Natural killer cell treated with Interleukin-12 subunit alpha and Interleukin-12 subunit beta and Interleukin-15 and Interleukin-18, amount 100 ng/mL, for 72 hours (primary cell): Measurements from ENCODE around the gene CDC42SE2. TPM values are rescaled to one million over a fixed set of nuclear protein-coding genes. Genes with fewer than 3 reads are reported as not detected.

Experiments used
- ATAC-seq, 2 donors: fragments of 150-1000 bp; cut with Tn5 transposase in 1 of 2; sonication (Bioruptor Pico), chemical (Tn5 transposase) in 1 of 2; 2 replicates each; pipeline ENCODE4 v1.10.0; 2021
- DNase-seq: peaks from one replicate; pipeline ENCODE4 v3.0.0; 2022; ENCODE audit warnings: low spot score
- H3K27ac Mint-ChIP-seq, 2 donors: 1 replicate in 1 of 2; 2 replicates in 1 of 2; pipeline ENCODE4 v1.8.0; 2022; ENCODE audit warnings: mixed read lengths in 2 of 2, mild to moderate bottlenecking in 1 of 2, moderate library complexity in 1 of 2
- H3K27me3 Mint-ChIP-seq, 2 donors: 1 replicate in 1 of 2; 2 replicates in 1 of 2; pipeline ENCODE4 v1.8.0; 2022; ENCODE audit warnings: mixed read lengths in 2 of 2
- H3K36me3 Mint-ChIP-seq: one replicate; pipeline ENCODE4 v1.8.0; 2022; ENCODE audit warnings: mixed read lengths
- H3K4me1 Mint-ChIP-seq, 2 donors: 1 replicate in 1 of 2; 2 replicates in 1 of 2; pipeline ENCODE4 v1.8.0; 2022; ENCODE audit warnings: low read depth in 2 of 2, mixed read lengths in 2 of 2, mild to moderate bottlenecking in 1 of 2
- H3K4me3 Mint-ChIP-seq: one replicate; pipeline ENCODE4 v1.8.0; 2022; ENCODE audit warnings: mixed read lengths
- H3K9me3 Mint-ChIP-seq: 2 replicates; pipeline ENCODE4 v1.8.0; 2022; ENCODE audit warnings: mixed read lengths
- total RNA-seq, 2 donors: library from RNA; stranded (reverse); gene quantifications; one replicate each; pipeline ENCODE4 v1.2.3, GENCODE V29; 2022

CDC42SE2 gene
- total RNA-seq, 2 donors from 2014 or later, result 78.2 to 120 TPM

DNA sequence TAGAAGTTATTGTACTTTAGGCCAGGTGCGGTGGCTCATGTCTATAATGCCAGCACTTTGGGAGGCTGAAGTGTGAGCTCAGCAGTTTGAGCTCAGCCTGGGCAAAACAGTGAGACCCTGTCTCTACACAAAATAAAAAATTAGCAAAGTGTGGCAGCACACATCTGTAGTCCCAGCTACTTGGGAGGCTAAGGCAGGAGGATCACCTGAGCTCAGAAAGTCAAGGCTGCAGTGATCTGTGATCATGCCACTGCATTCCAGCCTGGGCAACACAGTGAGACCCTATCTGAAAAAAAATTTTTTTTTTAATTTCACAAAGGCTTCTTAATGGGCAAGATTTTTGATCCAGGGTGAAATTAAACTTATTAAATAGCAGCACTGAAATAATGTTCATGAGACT, 92.8 kb downstream of the CDC42SE2 start:
- peaks cover 37 to 53% of the 10 kb centered on the region in 2 donors for H3K4me1 Mint-ChIP-seq
- peak overlapping the region; percentile 83 for H3K4me3 Mint-ChIP-seq
- no peaks in the 10 kb centered on the region for H3K27me3 Mint-ChIP-seq
- H3K27ac Mint-ChIP-seq, result peak overlapping the region; percentile 88 to 89
- no peak for ATAC-seq
- H3K9me3 Mint-ChIP-seq, result no peaks in the 10 kb centered on the region
- no peak for DNase-seq
- no peaks in the 10 kb centered on the region for H3K36me3 Mint-ChIP-seq

DNA sequence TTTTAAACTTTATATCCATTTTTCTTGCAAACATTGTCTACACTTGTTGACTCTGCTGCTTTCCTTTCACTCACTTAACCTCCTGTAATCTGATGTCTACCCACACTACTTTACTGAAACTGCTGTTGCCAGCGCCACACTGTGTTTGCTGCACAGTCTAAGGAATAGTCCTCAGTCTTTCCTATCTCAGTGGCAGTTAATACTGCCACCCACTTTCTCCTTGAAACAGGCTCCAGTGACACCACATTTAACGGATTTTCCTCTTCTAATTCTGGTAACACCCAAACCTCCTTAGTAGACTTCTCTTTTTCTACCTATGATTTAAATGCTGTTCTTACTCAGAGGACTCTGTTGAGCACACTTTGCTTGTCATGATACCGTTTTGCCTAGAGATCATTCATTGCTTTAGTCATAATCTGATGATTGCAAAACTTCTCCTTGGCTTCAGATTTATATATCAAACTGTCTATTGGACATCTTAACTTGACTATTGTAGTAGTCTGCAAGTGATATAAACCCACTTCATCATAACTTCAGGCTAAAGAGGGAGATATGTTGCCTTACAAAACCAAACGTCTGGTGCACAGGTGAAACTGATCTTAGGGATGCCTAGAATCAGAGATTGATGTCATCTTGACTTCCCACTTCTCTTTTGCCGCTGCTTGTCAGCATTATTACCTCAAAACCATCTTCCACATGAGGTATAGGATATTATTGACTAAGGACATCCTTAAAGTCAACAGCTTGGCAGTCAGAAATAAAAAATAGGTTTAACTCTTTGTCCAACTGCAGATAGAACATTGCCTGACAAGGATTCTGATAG, 94.1 kb downstream of the CDC42SE2 start:
- H3K27me3 Mint-ChIP-seq, result no peaks in the 10 kb centered on the region
- peak overlapping the region; percentile 88 to 89 for H3K27ac Mint-ChIP-seq
- peak overlapping the region; percentile 83 for H3K4me3 Mint-ChIP-seq
- ATAC-seq (peak; percentile 79 to 88), DNase-seq (no peak)
- peaks cover 5% of the 10 kb centered on the region for H3K36me3 Mint-ChIP-seq
- peaks cover 42 to 56% of the 10 kb centered on the region in 2 donors for H3K4me1 Mint-ChIP-seq
- H3K9me3 Mint-ChIP-seq, result no peaks in the 10 kb centered on the region

DNA sequence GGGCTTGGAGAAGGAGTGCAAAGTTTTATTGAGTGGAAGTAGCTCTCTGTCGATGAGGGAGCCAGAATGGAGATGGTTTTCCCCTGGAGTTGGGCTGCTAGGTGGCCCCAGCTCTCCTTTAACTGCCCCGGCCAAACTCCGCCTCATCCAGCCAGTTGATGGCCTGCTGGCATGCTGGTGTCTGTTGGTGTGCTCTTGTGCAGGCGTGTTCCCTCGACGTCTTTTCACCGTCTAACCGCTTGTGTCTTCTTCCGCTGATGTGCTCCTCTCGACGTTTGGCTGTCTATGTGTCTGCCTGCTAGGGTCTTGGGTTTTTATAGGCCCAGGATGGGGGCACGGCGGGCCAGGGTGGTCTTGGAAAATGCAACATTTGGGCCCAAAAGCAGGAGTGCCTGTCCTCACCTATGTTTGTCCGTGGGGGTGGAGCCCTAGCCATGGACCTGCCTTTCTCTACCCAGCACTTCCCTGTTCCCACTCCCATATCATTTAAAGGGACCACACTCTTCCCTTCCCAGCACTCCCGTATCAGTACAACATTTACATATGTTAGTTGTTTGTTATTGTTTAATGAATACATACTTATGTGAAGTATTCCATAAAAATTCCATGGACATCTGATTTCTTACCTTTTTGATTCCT, 97.9 kb downstream of the CDC42SE2 start:
- peak overlapping the region; percentile 51 to 53 for H3K27ac Mint-ChIP-seq
- ATAC-seq, result no peak
- peaks cover 54 to 66% of the 10 kb centered on the region in 2 donors for H3K4me1 Mint-ChIP-seq
- no peaks in the 10 kb centered on the region for H3K9me3 Mint-ChIP-seq
- DNase-seq, result no peak
- H3K4me3 Mint-ChIP-seq, result no peak overlapping the region
- H3K36me3 Mint-ChIP-seq, result peaks cover 18% of the 10 kb centered on the region
- H3K27me3 Mint-ChIP-seq, result no peaks in the 10 kb centered on the region

DNA sequence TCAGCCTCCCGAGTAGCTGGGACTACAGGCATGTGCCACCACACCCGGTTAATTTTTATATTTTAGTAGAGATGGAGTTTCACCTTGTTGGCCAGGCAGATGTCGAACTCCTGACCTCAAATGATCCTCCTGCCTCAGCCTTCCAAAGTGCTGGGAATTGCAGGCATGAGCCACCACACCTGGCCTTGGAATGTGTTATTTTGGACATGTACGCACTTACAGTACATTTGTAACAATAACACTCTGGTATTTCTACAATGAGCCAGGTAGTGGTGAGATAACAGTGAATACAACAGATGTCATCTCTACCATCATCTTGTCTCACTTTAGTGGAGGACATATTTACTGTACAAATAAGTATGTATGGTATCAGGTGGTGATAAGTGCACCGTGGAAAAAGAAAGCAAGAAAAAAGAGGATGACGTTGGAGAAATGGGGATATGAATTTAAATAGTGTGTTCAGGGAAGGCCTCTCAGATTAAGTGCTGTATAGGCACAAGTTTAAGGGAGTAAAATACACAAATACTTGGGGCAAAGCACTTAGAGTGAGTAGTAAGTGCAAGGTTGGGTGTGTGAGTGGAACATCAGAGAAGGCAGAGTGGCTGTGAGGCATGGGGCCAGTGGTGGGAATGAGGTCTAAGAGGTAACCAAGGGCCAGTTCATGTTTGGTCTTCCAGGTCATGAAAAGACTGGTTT, 100.1 kb downstream of the CDC42SE2 start:
- ATAC-seq, result no peak
- Mint-ChIP-seq H3K4me3 (peak overlapping the region; percentile 54), H3K27ac (peak overlapping the region; percentile 73 to 82)

DNA sequence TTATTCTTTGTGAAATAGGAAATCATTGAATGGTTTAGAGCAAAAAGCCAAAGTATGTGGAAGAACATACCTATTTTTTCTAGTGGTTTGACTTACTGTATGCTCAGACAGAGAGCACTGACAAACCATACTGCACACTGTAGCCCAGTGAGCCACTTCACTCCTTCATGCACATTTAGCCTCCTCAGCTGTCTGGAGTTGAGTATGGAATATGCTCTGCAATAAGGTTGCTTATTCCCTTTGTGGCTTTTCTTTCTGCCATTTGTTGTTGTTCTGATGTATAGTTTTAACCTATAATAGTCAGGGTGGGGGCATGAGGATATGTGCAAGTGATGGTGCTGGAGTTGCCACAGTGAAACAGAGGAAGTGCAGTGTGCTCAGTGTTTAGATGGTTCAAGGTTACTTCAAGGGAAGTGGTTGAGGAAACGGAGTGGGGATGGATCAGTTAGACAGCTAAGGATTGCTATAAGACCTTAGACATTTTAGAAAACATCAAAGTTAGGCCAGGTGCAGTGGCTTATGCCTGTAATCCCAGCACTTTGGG, 100.7 kb downstream of the CDC42SE2 start:
- ATAC-seq, result peak in 1 of 2 donors; percentile 63
- Mint-ChIP-seq H3K4me3 (peak overlapping the region; percentile 54), H3K27me3 (no peaks in the 10 kb centered on the region), H3K4me1 (peaks cover 54 to 66% of the 10 kb centered on the region in 2 donors), H3K27ac (peak overlapping the region; percentile 73 to 82), H3K36me3 (peaks cover 30% of the 10 kb centered on the region), H3K9me3 (no peaks in the 10 kb centered on the region)
- no peak for DNase-seq

More for the DNA sequence above, 100.1 kb downstream of the CDC42SE2 start:
- H3K36me3 Mint-ChIP-seq, result peaks cover 26% of the 10 kb centered on the region
- no peaks in the 10 kb centered on the region for H3K9me3 Mint-ChIP-seq
- peaks cover 52 to 64% of the 10 kb centered on the region in 2 donors for H3K4me1 Mint-ChIP-seq
- DNase-seq, result no peak
- H3K27me3 Mint-ChIP-seq, result no peaks in the 10 kb centered on the region

DNA sequence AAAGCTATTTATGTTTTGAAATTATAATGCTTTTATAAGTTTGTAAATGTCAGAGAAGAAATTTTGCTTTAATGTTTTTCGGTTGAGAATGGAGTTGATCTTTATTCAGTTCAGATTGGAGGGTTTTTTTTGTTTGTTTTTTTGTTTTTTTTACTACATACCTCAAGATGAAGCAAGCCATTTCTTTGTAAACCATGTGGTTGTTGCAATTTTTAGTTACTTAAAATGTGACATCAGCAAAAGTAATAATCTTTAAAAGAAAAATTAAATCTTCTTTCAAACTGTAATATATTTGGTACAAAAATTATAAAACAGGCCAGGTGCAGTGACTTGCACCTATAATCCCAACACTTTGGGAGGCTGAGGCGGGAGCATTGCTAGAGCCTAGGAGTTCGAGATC, 102.6 kb downstream of the CDC42SE2 start:
- Mint-ChIP-seq H3K9me3 (no peaks in the 10 kb centered on the region), H3K4me1 (peaks cover 58 to 73% of the 10 kb centered on the region in 2 donors), H3K36me3 (peaks cover 30% of the 10 kb centered on the region), H3K4me3 (no peak overlapping the region), H3K27me3 (no peaks in the 10 kb centered on the region), H3K27ac (peak overlapping the region; percentile 71 to 73)
- no peak for DNase-seq
- ATAC-seq, result no peak

DNA sequence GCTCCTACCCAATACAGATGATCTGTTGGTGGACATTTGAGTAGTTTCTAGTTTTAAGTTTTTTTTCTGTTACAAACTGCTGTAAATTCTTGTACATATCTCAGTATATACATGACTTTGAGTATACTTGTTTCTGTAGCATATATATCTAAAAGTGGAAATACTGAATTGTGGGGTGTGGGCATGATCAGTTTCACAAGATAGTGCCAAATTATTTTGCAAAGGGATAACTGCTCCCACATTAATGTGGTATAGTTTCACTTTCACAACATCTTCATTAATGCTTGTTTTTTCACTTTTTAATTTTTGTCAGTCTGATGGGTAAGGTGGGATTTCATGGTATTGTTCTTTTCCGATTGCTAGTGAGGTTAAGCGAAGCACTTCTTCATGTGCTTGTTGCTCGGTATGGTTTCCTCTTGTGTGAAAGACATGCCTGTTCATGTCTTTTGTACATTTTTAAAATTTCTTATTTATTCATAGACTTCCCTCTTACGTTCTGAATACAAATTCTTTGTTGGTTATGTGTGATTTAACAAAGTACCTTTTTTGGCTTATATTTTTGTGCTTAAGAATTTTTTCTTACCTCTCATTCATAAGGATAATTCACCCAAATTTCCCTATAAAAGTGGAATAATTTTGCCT, 103.5 kb downstream of the CDC42SE2 start:
- Mint-ChIP-seq H3K4me3 (peak overlapping the region; percentile 53), H3K27ac (peak overlapping the region; percentile 79 to 84), H3K4me1 (peaks cover 57 to 74% of the 10 kb centered on the region in 2 donors), H3K9me3 (no peaks in the 10 kb centered on the region), H3K36me3 (peaks cover 25% of the 10 kb centered on the region), H3K27me3 (no peaks in the 10 kb centered on the region)
- ATAC-seq (no peak), DNase-seq (no peak)

DNA sequence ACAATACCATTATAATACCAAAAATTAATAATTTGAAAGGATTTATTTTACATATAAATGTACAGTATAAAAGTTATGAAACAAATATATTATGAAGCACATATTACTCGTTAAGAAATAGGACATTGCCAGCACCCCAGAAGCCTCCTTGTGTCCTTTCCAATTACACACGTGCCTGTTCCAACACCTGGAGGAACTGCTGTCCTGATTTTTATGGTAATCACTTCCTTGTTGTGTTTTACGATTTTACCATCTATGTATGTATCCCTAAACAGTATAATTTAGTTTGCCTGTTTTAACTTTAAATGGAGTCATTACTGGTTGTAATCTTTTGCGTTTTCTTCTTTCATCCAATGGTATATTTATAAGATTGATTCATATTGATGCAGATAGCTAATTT, 105.0 kb downstream of the CDC42SE2 start:
- Mint-ChIP-seq H3K27ac (peak overlapping the region; percentile 65 to 66), H3K4me3 (peak overlapping the region; percentile 5), H3K27me3 (no peaks in the 10 kb centered on the region), H3K9me3 (no peaks in the 10 kb centered on the region), H3K4me1 (peaks cover 63 to 81% of the 10 kb centered on the region in 2 donors), H3K36me3 (peaks cover 28% of the 10 kb centered on the region)
- no peak for DNase-seq
- ATAC-seq, result no peak

DNA sequence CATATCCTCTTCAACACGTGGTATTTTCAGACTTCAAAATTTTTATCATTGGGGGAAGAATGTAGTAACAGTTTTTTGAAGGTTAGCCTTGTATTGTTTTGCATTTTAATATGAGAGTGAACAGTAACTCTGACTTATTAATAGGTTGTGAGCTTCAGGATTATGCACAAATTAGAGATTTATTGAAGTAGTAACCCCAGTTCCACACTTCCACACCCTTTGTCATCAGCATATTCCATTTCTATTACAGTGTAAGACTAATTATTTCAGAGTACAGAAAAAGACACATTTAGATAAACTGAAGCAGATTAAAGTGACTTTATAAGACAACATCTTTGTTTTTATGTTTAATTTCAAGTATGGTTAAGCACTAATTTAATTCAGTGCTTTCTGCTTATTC, 105.7 kb downstream of the CDC42SE2 start:
- H3K36me3 Mint-ChIP-seq, result peaks cover 21% of the 10 kb centered on the region
- peaks cover 57 to 78% of the 10 kb centered on the region in 2 donors for H3K4me1 Mint-ChIP-seq
- no peaks in the 10 kb centered on the region for H3K27me3 Mint-ChIP-seq
- ATAC-seq, result no peak
- peak overlapping the region; percentile 5 for H3K4me3 Mint-ChIP-seq
- DNase-seq, result no peak
- H3K27ac Mint-ChIP-seq, result peak overlapping the region; percentile 65 to 66
- H3K9me3 Mint-ChIP-seq, result no peaks in the 10 kb centered on the region

DNA sequence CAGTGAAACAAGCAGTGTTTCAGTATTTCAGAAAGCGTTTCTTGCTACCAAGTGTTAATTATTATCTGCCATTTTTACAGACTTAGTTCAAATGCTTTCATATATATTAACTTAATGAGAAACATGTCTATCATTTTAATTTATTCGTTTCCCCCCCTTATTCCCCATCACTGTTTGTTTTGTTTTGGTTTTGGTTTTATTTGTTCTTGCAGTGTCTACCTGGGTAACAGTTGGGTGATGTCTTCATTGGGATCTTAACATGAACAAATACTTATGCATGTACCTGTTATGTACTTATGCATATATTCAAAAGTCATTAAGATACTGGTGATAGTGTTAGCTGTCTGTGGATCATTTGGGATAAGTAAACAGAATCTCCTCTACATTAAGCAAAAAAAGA, 108.0 kb downstream of the CDC42SE2 start:
- Mint-ChIP-seq H3K4me3 (peak overlapping the region; percentile 11), H3K27ac (peak overlapping the region; percentile 66 to 67)
- no peak for DNase-seq

DNA sequence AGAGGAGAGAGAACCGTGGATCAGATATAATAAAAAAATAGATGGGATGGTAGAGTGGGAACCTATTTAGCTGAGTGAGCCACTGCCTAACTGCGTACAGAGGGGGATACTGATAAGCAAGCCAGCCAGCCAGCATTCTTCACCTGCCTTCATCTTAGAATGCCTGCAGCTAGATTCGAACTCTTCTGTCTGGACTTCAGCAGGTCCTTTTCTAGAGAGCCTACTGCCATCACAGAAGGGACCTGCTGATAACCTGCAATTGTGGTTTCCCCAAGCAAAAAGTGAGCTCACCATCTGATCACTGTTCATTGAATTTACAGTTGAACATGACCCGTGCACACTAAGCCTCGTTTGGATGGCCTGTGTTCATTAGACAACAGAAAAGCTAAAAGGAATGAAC, 109.4 kb downstream of the CDC42SE2 start:
- peaks cover 55 to 76% of the 10 kb centered on the region in 2 donors for H3K4me1 Mint-ChIP-seq
- peaks cover 13% of the 10 kb centered on the region for H3K36me3 Mint-ChIP-seq
- DNase-seq (no peak), ATAC-seq (no peak)
- H3K4me3 Mint-ChIP-seq, result peak overlapping the region; percentile 50
- peak overlapping the region; percentile 66 to 67 for H3K27ac Mint-ChIP-seq
- H3K9me3 Mint-ChIP-seq, result no peaks in the 10 kb centered on the region
- H3K27me3 Mint-ChIP-seq, result no peaks in the 10 kb centered on the region

More for the DNA sequence above, 108.0 kb downstream of the CDC42SE2 start:
- Mint-ChIP-seq H3K9me3 (no peaks in the 10 kb centered on the region), H3K4me1 (peaks cover 63 to 80% of the 10 kb centered on the region in 2 donors), H3K36me3 (peaks cover 17% of the 10 kb centered on the region), H3K27me3 (no peaks in the 10 kb centered on the region)
- ATAC-seq, result no peak

DNA sequence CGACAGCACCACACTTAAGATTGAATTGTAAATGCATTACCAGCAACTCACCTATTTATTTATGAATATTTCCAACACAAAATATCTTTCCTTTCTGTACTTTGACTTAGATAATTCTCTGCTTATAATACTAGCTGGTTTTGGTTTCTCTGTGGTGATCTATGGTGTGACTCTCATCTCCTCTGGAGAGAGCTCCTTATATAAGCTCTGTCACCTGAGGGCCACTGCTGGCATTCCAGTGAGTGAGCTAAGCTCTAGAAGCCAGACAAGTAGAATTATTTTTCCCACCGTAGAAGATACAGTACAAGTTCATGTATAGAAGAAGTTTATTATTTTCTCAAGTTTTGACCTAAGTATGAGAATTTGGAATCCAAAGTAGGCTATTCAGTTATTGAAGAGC, 111.5 kb downstream of the CDC42SE2 start:
- DNase-seq (no peak), ATAC-seq (no peak)
- no peaks in the 10 kb centered on the region for H3K27me3 Mint-ChIP-seq
- no peaks in the 10 kb centered on the region for H3K9me3 Mint-ChIP-seq
- peak overlapping the region; percentile 96 for H3K27ac Mint-ChIP-seq
- peaks cover 5% of the 10 kb centered on the region for H3K36me3 Mint-ChIP-seq
- peaks cover 49 to 76% of the 10 kb centered on the region in 2 donors for H3K4me1 Mint-ChIP-seq
- H3K4me3 Mint-ChIP-seq, result peak overlapping the region; percentile 37

DNA sequence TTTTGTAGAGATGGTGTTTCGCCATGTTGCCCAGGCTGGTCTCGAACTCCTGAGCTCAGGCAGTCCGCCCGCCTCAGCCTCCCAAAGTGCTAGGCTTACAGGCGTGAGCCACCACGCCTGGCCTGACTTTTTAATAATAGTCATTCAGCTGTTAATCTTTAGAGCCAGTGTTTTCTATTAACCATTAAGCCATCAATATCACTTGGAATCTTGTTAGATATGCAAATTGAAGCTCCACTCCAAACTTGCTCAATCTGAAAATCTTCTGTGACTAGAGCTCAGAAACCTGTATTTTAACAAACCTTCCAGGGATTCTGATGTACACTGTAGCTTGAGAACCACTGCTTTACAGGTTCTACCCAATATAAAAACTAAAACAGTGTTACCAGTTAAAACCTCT, 113.5 kb downstream of the CDC42SE2 start:
- Mint-ChIP-seq H3K27me3 (no peaks in the 10 kb centered on the region), H3K27ac (peak overlapping the region; percentile 96), H3K9me3 (peaks cover 4% of the 10 kb centered on the region), H3K36me3 (peaks cover 19% of the 10 kb centered on the region), H3K4me1 (peaks cover 56 to 77% of the 10 kb centered on the region in 2 donors), H3K4me3 (peak overlapping the region; percentile 44)
- ATAC-seq, result no peak
- DNase-seq, result no peak
